ENCODE data around the gene CDH23.

CDH23 gene

GRCh38 chr10:71460615-71461014 is 63.9 kb downstream of the CDH23 start:
- DNase-seq (ENCODE audit: insufficient read length, low spot score) = no peak
- no peak for FAIRE-seq

- DNase-seq (ENCODE audit: insufficient read length, low spot score) (no peak), FAIRE-seq (no peak)
These were observed 64.7 kb downstream of the CDH23 start for GRCh38 chr10:71461457-71461856.

DNA sequence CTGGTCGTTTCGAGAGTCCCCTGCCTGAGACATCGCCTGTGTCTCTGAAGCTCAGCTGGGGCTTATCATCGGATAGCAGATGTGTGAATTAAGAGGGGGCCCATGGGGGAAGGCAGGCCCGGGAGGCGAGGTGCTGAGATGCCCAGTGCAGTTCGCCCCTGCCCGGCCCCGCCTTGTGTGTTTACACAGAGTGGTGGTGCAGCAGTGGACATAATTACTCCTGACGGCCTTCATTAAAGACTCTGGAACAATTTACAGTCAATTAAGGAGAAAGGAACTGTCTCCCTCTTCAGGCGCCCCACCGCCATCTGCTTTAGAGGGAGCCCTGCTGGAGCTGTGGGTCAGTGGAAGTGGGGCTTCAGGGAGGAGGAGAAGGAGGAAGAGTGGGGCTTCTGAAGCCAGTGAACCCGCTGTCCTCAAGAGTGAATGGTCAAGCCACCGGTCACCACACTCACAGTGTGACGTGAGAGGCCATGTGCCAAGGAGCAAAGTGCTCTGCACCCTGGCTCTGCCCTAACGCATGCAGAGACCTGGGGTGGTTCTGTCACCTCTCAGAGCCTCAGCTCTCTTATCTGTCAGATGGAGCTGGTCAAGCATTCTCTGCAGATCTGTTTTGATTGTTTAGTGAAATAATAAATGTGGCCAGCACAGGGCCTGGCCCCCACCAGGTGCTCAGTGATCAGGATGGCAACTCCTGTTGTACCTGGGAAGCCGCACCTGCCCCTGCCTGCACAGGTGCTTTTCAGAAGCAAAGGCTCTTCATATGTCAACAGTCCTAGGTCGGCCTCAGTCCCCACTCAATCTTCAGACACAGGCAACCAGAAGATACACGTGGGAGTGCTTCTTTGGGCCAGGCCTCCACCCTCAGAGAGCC is 65.6 kb downstream of the CDH23 start:
- no peak for DNase-seq (ENCODE audit: insufficient read length, low spot score)
- no peak for FAIRE-seq

DNA sequence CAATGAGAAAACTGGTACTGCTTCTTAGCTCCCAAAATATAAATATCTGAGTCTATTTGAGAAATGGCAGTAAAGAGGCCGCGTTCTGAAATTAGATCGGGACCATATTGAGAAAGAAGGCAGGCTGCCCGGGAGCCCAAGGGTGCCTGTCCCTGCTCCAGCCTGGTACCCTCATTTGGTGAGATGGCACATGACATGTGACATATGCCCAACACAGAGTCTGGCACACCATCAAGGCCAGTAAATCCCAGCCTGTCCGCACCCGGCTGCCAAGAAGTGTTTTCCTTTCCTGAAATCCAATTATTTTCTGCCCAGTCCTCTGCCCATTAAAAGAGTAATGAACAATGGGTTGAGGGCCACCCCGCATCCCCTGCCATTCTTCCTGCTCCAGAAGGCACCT is 66.4 kb downstream of the CDH23 start:
- no peak for DNase-seq (ENCODE audit: insufficient read length, low spot score)
- no peak for FAIRE-seq

- FAIRE-seq (no peak), DNase-seq (ENCODE audit: insufficient read length, low spot score) (no peak)
These were observed 69.0 kb downstream of the CDH23 start for GRCh38 chr10:71465551-71466252.

DNA sequence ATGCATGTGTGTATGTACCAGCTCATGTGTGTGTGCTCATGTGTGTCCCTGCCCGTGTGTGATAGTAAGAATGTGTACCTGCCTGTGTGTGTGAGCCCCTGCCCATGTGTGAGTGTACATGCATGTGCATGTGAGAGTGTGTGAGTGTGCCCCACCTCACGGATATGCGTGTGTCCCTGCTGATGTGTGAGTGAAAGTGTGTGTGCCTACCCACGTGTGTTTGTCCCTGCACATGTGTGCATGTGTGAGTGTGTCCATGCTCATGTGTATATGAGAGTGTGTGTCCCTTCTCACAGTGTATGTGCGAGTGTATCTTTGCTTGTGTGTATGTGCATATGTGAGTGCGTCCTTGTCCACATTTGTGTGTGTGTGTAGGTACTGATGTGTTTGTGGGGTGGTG is 69.6 kb downstream of the CDH23 start:
- no peak for DNase-seq (ENCODE audit: insufficient read length, low spot score)
- FAIRE-seq = no peak

- FAIRE-seq (no peak), DNase-seq (ENCODE audit: insufficient read length, low spot score) (no peak)
These were observed 70.4 kb downstream of the CDH23 start for GRCh38 chr10:71467161-71467560.

- FAIRE-seq (no peak), DNase-seq (ENCODE audit: insufficient read length, low spot score) (no peak)
These were observed 71.0 kb downstream of the CDH23 start for GRCh38 chr10:71467569-71468362.

GRCh38 chr10:71468363-71469094 is 71.8 kb downstream of the CDH23 start:
- DNase-seq (ENCODE audit: insufficient read length, low spot score) (no peak), FAIRE-seq (no peak)

- FAIRE-seq (no peak), DNase-seq (ENCODE audit: insufficient read length, low spot score) (no peak)
These were observed 74.3 kb downstream of the CDH23 start for GRCh38 chr10:71471006-71471405.

- DNase-seq (ENCODE audit: insufficient read length, low spot score) (no peak), FAIRE-seq (no peak)
These were observed 75.2 kb downstream of the CDH23 start for GRCh38 chr10:71471957-71472365.

- DNase-seq (ENCODE audit: insufficient read length, low spot score) (no peak), FAIRE-seq (no peak)
These were observed 75.7 kb downstream of the CDH23 start for GRCh38 chr10:71472466-71472865.

GRCh38 chr10:71472912-71473311 is 76.2 kb downstream of the CDH23 start:
- FAIRE-seq = no peak

DNA sequence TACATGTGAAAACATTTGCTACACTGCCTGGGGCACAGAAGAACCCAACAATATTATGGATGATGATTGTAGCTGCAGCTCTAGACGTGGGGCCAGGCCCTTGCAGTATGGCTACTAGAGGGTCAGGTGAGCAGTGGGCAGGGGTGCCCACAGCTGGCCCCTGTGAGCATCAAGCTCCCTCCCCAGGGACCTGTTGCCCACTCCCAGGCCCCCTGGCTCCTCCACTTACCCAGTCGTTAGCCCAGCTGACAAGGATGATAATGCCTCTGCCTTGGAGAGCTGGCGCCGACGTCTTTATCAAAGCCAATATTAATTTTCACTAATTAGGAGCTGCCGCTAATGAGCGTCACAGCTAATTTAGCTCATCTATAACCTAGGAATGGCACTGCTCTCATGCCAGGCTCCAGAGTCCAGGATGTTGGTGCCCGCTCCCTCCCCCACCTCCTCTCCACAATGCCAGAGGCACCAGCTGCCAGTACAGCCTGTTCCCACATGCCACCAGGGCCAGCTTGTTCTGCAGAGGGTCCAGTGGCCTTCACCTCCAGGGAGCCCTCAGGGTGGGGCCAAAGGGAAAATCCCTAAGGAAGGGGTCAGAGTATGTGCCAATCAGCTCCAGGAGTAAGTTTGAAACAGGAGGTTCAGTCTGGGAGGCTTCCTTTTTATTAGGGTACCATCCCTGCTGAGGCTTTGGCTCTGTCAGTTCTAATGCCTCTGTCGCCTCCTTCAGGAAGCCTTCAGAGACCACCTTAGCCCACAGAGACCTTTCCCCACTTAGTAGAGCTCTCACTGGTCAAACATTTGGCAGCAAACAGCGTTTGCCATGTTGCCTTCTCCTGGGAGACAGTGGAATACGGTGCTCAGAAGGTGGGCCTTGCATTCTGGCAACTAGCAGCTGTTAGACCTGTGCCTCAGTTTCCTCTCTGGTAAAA is 77.2 kb downstream of the CDH23 start:
- no peak for FAIRE-seq

More at GRCh38 chr10:71472912-71473311, 76.2 kb downstream of the CDH23 start:
- no peak for DNase-seq (ENCODE audit: insufficient read length, low spot score)

DNA sequence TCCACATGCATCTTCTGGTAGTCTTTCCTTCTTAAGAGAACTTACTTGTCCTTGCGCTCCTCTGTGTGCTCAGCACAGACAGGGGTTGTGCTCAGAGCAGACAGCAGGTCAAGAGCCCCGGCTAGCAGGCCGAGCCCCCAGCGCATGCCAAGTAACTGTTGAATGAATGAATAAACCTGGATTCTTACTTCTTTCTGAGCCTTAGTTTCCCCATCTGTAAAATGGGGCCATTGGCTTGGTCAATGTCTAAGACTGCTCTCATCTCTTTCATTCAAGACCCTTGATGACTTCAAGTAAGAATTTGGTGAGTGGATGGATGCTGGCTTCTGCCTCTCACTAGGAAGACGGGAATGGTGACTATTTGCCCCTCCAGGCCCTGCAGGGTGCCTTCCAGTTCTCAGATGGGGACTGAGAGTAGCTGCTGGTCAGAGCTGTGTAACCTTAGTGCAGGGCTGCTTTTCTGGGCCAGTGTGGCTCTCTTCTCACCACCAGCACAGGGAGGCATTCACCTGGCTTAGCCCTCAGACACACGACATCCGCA is 78.1 kb downstream of the CDH23 start:
- no peak for FAIRE-seq
- no peak for DNase-seq (ENCODE audit: insufficient read length, low spot score)

More for the DNA sequence above, 77.2 kb downstream of the CDH23 start:
- no peak for DNase-seq (ENCODE audit: insufficient read length, low spot score)

- no peak for FAIRE-seq
- DNase-seq (ENCODE audit: insufficient read length, low spot score) = no peak
These were observed 78.6 kb downstream of the CDH23 start for GRCh38 chr10:71475243-71475871.

GRCh38 chr10:71476228-71477011 is 79.7 kb downstream of the CDH23 start:
- FAIRE-seq = no peak

DNA sequence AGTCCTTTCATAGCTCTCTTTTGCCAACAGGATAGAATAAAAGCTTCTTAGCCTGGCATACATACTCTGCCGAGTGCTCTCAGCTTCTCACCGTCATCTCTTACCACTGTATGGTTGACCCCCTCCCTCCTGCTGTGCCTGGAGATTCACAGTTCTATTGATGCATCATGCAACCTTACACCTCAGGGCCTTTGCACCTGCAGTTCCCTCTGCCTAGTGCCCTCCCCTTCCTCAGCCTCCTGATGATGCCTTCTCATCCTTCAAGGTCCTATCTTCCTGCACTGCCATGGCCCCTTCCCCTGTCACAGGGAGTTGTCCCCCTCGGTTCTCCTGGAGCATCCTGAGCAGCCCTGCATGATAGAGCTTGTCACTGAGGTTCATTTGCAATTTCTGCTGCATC is 81.5 kb downstream of the CDH23 start:
- no peak for DNase-seq (ENCODE audit: insufficient read length, low spot score)
- no peak for FAIRE-seq

More at GRCh38 chr10:71476228-71477011, 79.7 kb downstream of the CDH23 start:
- no peak for DNase-seq (ENCODE audit: insufficient read length, low spot score)
